Stimulated activated naive B cell treated with anti-CD40 and anti-IgM and Interleukin-4, amounts not matched to agents 10 μg/mL and 1 μg/mL and 100 μg/mL, for 72 hours (primary cell): ENCODE measurements around the gene NOL8.
A peak's percentile ranks its signal among the peaks of the same experiment; 100 is the strongest.

ENCODE experiments used
- ATAC-seq, 2 donors: fragments of 150-1000 bp; cut with Tn5 transposase; replicated peaks; 2 replicates each; pipeline ENCODE4 v1.10.0; 2021; ENCODE audit warnings: moderate library complexity in 1 of 2
- DNase-seq: peaks from one replicate; pipeline ENCODE4 v3.0.0; 2021
- H3K27ac Mint-ChIP-seq: one replicate; pipeline ENCODE4 v1.8.0; 2022; ENCODE audit warnings: mild to moderate bottlenecking, mixed read lengths
- H3K27me3 Mint-ChIP-seq, 2 donors: one replicate each; pipeline ENCODE4 v1.8.0; 2022; ENCODE audit warnings: mixed read lengths in 2 of 2
- H3K36me3 Mint-ChIP-seq, 2 donors: one replicate each; pipeline ENCODE4 v1.8.0; 2022; ENCODE audit warnings: mixed read lengths in 2 of 2, mild to moderate bottlenecking in 1 of 2
- H3K4me1 Mint-ChIP-seq, 2 donors: one replicate each; pipeline ENCODE4 v1.8.0; 2022; ENCODE audit warnings: mixed read lengths in 2 of 2, mild to moderate bottlenecking in 1 of 2
- H3K4me3 Mint-ChIP-seq, 2 donors: one replicate each; pipeline ENCODE4 v1.8.0; 2022; ENCODE audit warnings: mild to moderate bottlenecking in 2 of 2, mixed read lengths in 2 of 2, moderate library complexity in 1 of 2
- H3K9me3 Mint-ChIP-seq, 2 donors: one replicate each; pipeline ENCODE4 v1.8.0; 2022; ENCODE audit warnings: mixed read lengths in 2 of 2, mild to moderate bottlenecking in 1 of 2

Gene NOL8

DNA sequence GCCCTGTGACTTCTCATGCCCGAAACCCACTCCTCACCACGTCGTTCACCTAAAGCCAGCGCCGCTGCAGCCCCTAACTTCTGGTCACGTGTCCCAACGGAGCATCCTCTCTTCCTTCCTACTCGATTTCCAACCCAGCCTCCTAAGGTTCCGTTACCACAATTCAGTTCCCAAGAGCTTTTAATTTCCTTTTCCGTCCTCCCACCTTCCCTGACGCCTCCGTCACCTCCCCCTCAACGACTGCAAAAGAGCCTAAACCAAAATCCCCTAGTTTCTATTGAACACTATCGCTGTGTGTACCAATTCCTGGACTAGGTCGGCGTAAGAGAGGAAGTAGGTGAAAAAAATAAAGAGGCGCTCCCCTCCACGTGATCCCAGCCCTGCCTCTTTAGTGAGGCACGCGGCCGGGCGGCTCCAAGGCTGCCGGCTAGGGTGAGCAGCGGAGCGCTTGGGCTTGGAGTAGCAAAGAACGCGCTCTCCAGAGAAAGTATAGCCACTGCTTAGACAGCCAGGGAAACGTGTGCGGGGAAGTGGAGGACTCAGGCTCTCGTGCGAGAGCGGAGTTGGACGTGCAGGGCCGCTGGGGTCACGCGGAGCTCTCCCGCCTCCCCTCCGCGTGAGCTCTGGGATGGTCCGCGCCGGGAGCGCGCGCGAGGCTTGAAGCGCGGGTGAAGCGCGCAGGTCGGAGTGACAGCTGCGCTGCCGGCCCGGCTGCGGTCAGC lies at the start of gene NOL8, which contains the start of gene CENPP:
NOL8 (minus strand) TSS at position 82 of the 722 bp plus-strand sequence. CDS start 1,189 bp downstream, outside the sequence.
CENPP (plus strand) TSS at position 685 of the 722 bp plus-strand sequence.
- Mint-ChIP-seq H3K4me3 (peak within 1 kb of the TSS; percentile 98 to 100), H3K27me3 (no peaks in the 10 kb centered on the region), H3K27ac (peak within 1 kb of the TSS; percentile 100), H3K9me3 (no peaks in the 10 kb centered on the region), H3K36me3 (peaks cover 8 to 21% of the 10 kb centered on the region in 2 donors), H3K4me1 (peaks cover 23 to 40% of the 10 kb centered on the region in 2 donors)
- ATAC-seq = peak; percentile 95 to 96
- peak; percentile 86 for DNase-seq

DNA sequence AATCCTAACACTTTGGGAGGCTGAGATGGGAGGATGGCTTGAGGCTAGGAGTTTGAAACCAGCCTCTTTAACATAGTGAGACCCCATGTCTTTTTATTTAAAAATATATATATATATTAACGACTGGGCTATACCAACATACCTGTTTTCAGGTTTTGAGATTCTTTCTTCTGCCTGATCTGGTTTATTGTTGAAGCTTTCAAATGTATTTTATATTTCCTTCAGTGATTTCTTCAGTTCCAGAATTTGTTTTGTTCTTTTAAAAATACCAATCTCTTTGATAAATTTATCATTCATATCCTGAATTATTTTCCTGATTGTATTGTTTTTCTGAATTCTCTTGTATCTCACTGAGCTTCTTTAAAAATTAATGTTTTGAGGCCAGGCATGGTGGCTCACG lies 48.0 kb upstream of the NOL8 start:
- Mint-ChIP-seq H3K36me3 (peaks cover 24 to 59% of the 10 kb centered on the region in 2 donors), H3K4me3 (no peak overlapping the region), H3K4me1 (no peaks in the 10 kb centered on the region), H3K27ac (no peak overlapping the region), H3K27me3 (no peaks in the 10 kb centered on the region), H3K9me3 (peaks cover 12 to 14% of the 10 kb centered on the region in 2 donors)
- ATAC-seq = no peak
- no peak for DNase-seq

- peaks cover 10 to 41% of the 10 kb centered on the region in 2 donors for H3K36me3 Mint-ChIP-seq
- DNase-seq (no peak), ATAC-seq (no peak)
- no peak overlapping the region for H3K27ac Mint-ChIP-seq
- no peaks in the 10 kb centered on the region for H3K4me1 Mint-ChIP-seq
- H3K9me3 Mint-ChIP-seq = peaks cover 8% of the 10 kb centered on the region in 2 donors
- H3K27me3 Mint-ChIP-seq = no peaks in the 10 kb centered on the region
- no peak overlapping the region for H3K4me3 Mint-ChIP-seq
Measured at GRCh38 chr9:92369075-92369474, 43.9 kb upstream of the NOL8 start.

DNA sequence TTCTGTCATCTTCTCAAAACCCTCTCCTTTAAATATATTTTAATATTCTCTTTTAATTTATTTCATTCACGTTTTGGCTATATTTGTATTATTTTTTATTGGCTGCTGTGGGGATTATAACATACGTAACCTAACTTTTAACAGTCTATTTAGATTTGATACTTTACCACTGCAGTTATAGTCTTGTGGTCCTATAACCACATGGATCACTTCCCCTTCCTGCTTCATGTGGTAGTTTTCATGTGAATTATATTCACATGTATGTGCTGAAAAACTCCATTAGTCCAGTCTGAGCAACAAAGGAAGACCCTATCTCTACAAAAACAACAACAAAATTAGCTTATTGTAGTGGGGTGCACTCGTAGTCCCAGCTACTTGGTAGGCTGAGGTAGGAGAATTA lies 34.9 kb upstream of the NOL8 start:
- Mint-ChIP-seq H3K4me1 (peaks cover 2 to 10% of the 10 kb centered on the region in 2 donors), H3K9me3 (peaks cover 10% of the 10 kb centered on the region in 2 donors), H3K27ac (no peak overlapping the region), H3K27me3 (no peaks in the 10 kb centered on the region), H3K36me3 (peaks cover 24 to 35% of the 10 kb centered on the region in 2 donors), H3K4me3 (no peak overlapping the region)
- no peak for DNase-seq
- peak; percentile 60 to 71 for ATAC-seq

GRCh38 chr9:92359394-92359995 lies 34.3 kb upstream of the NOL8 start:
- Mint-ChIP-seq H3K36me3 (peaks cover 28 to 35% of the 10 kb centered on the region in 2 donors), H3K4me1 (peaks cover 2 to 10% of the 10 kb centered on the region in 2 donors)
- no peak for ATAC-seq

GRCh38 chr9:92353051-92353450 lies 27.9 kb upstream of the NOL8 start:
- Mint-ChIP-seq H3K4me1 (peaks cover 8 to 10% of the 10 kb centered on the region in 2 donors), H3K27ac (no peak overlapping the region), H3K9me3 (peaks cover 10% of the 10 kb centered on the region in 2 donors), H3K27me3 (no peaks in the 10 kb centered on the region), H3K4me3 (no peak overlapping the region), H3K36me3 (peaks cover 28 to 47% of the 10 kb centered on the region in 2 donors)
- DNase-seq (no peak), ATAC-seq (no peak)

More at GRCh38 chr9:92359394-92359995, 34.3 kb upstream of the NOL8 start:
- no peaks in the 10 kb centered on the region for H3K27me3 Mint-ChIP-seq
- no peak overlapping the region for H3K27ac Mint-ChIP-seq
- H3K4me3 Mint-ChIP-seq = no peak overlapping the region
- peaks cover 13 to 14% of the 10 kb centered on the region in 2 donors for H3K9me3 Mint-ChIP-seq
- no peak for DNase-seq

- Mint-ChIP-seq H3K27ac (no peak overlapping the region), H3K36me3 (peaks cover 24 to 39% of the 10 kb centered on the region in 2 donors), H3K9me3 (peaks cover 4 to 5% of the 10 kb centered on the region in 2 donors), H3K4me1 (peaks cover 8 to 10% of the 10 kb centered on the region in 2 donors), H3K4me3 (no peak overlapping the region), H3K27me3 (no peaks in the 10 kb centered on the region)
- DNase-seq = no peak
- ATAC-seq = no peak
Measured at GRCh38 chr9:92350740-92351133, 25.6 kb upstream of the NOL8 start.

DNA sequence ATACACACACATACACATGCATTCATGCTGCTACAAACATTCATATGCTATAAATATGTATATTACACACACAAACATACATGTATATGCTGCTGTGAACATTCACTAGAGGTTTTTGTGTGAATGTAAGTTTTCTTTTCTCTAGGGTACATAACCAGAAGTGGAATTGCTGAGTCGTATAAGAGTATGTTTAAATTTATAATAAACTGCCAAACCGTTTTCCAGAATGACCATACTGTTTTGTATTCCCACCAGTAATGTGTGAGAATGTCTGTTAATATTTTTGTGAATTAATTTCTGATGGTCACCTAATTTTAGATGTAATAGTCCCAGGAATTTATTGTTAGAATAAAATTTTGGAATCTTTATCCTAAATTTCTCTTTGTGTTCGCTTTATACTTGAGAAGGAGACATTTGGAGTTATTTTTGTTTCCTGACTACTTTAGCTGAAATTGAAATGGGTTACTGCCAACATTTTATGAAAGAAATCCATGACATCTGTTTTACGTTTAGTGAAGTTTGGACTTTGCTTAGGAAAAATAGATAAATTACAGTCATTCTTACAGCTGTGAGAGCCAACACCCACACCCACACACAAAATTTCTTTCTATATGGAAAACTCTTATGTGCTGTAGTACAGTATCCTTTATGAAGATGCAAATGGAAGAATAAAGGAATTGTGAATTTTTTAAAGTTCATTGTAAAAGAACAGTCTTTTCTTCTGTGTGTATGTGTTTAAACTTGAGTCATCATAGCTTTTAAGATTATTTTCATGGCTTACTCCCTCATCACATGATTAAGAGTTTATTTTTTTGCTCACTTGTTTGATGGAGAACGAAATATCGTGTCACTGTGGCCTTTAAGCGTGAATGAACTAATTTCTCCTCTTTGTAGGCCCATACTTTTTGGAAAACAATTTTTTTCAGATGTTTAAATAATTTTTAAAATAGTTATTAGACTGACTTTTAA lies 24.9 kb upstream of the NOL8 start:
- DNase-seq (no peak), ATAC-seq (no peak)
- no peak overlapping the region for H3K4me3 Mint-ChIP-seq
- H3K4me1 Mint-ChIP-seq = peaks cover 8 to 10% of the 10 kb centered on the region in 2 donors
- H3K27ac Mint-ChIP-seq = no peak overlapping the region
- peaks cover 20 to 39% of the 10 kb centered on the region in 2 donors for H3K36me3 Mint-ChIP-seq
- peaks cover 4% of the 10 kb centered on the region in 2 donors for H3K9me3 Mint-ChIP-seq
- H3K27me3 Mint-ChIP-seq = no peaks in the 10 kb centered on the region

- Mint-ChIP-seq H3K27me3 (no peaks in the 10 kb centered on the region), H3K4me1 (no peaks in the 10 kb centered on the region), H3K9me3 (peaks cover 3 to 6% of the 10 kb centered on the region in 2 donors), H3K27ac (no peak overlapping the region), H3K36me3 (peaks cover 30 to 34% of the 10 kb centered on the region in 2 donors), H3K4me3 (no peak overlapping the region)
- DNase-seq = no peak
- ATAC-seq = no peak
Measured at GRCh38 chr9:92345582-92345981, 20.4 kb upstream of the NOL8 start.

GRCh38 chr9:92342825-92343488 lies 17.8 kb upstream of the NOL8 start:
- DNase-seq (no peak), ATAC-seq (no peak)
- Mint-ChIP-seq H3K9me3 (peaks cover 3 to 6% of the 10 kb centered on the region in 2 donors), H3K4me3 (no peak overlapping the region), H3K27ac (no peak overlapping the region), H3K36me3 (peaks cover 38 to 48% of the 10 kb centered on the region in 2 donors), H3K4me1 (no peaks in the 10 kb centered on the region), H3K27me3 (no peaks in the 10 kb centered on the region)

GRCh38 chr9:92341578-92341977 lies 16.4 kb upstream of the NOL8 start:
- no peak for ATAC-seq

GRCh38 chr9:92333282-92333634 lies 8.1 kb upstream of the NOL8 start:
- peaks cover 0 to 26% of the 10 kb centered on the region in 2 donors for H3K36me3 Mint-ChIP-seq
- H3K4me1 Mint-ChIP-seq = peaks cover 4 to 16% of the 10 kb centered on the region in 2 donors
- ATAC-seq (no peak), DNase-seq (no peak)
- H3K27me3 Mint-ChIP-seq = no peaks in the 10 kb centered on the region
- H3K9me3 Mint-ChIP-seq = no peaks in the 10 kb centered on the region
- no peak overlapping the region for H3K4me3 Mint-ChIP-seq
- H3K27ac Mint-ChIP-seq = no peak overlapping the region

More at GRCh38 chr9:92341578-92341977, 16.4 kb upstream of the NOL8 start:
- Mint-ChIP-seq H3K27ac (no peak overlapping the region), H3K27me3 (no peaks in the 10 kb centered on the region), H3K36me3 (peaks cover 36 to 45% of the 10 kb centered on the region in 2 donors), H3K9me3 (peaks cover 3 to 6% of the 10 kb centered on the region in 2 donors), H3K4me3 (no peak overlapping the region), H3K4me1 (no peaks in the 10 kb centered on the region)
- no peak for DNase-seq

DNA sequence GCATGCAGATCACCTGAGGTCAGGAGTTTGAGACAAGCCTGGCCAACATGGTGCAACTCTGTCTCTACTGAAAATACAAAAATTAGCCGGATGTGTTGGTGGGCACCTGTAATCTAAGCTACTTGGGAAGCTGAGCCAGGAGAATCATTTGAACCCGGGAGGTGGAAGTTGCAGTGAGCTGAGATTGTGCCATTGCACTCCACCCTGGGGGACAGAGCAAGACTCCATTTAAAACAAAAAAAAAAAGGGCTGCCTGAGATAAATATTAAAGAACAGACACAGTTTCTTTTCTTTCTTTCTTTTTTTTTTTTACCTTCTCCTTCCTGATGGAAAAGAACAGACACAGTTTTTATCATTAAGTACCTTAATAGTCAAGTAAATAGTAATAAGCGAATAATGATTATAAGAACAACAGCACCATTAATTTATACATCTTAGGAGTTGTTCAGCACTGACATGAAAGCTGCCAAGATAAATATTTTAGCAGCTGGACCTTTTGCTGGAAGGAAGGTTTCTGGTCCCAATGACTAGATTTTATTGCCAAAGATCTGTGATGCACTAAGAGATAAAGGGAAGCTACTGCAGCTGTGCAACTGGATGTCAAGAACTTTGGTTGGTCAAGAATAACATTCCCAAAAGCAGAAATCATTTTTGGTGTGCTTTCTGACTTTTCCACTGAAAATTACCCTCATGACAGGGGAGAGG lies 7.6 kb upstream of the NOL8 start:
- no peaks in the 10 kb centered on the region for H3K9me3 Mint-ChIP-seq
- no peaks in the 10 kb centered on the region for H3K27me3 Mint-ChIP-seq
- no peak for DNase-seq
- no peak for ATAC-seq
- peaks cover 0 to 23% of the 10 kb centered on the region in 2 donors for H3K36me3 Mint-ChIP-seq
- no peak overlapping the region for H3K27ac Mint-ChIP-seq
- H3K4me3 Mint-ChIP-seq = no peak overlapping the region
- peaks cover 5 to 21% of the 10 kb centered on the region in 2 donors for H3K4me1 Mint-ChIP-seq
